ENCODE results near the gene SEZ6L2. TPM values are rescaled to one million over a fixed set of nuclear protein-coding genes. Genes with fewer than 3 reads are reported as not detected.

Gene SEZ6L2
- total RNA-seq, 1 donor from 2014 or later = 29.1 TPM

DNA sequence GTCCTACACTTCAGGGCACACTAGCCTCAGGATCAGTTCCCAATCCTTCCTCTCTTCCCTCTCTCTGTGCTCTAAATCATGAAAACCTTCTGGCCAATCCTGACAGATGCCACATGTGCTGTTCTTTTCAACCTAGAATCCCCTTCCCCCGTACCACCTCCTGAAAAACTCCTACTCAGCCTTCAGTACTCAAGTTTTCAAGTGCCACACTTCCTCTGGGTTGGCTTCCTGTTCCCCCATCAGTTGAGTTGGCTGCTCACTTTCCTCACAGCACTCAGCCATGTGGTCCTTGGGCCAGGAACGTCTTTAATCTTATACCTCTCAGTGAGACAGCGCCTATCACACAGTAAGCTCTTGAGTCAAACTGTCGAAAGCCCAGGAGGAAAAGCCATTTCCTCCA lies 4.2 kb upstream of the SEZ6L2 start:
- H3K36me3 Mint-ChIP-seq = peaks cover 4% of the 10 kb centered on the region
- TF ChIP-seq CTCF (IDR thresholded peaks at IDR 0.05; ENCODE audit: unreplicated experiment) = no peak
- H3K4me3 Mint-ChIP-seq = no peak overlapping the region
- no peaks in the 10 kb centered on the region for H3K9me3 Mint-ChIP-seq
- no peak overlapping the region for H3K27ac Mint-ChIP-seq
- H3K4me1 Mint-ChIP-seq = peaks cover 14% of the 10 kb centered on the region
- no peak for DNase-seq (ENCODE audit: low spot score in 2 of 2, unreplicated experiment in 2 of 2)
- H3K27me3 Mint-ChIP-seq (ENCODE audit: low read depth) = peaks cover 25% of the 10 kb centered on the region

DNA sequence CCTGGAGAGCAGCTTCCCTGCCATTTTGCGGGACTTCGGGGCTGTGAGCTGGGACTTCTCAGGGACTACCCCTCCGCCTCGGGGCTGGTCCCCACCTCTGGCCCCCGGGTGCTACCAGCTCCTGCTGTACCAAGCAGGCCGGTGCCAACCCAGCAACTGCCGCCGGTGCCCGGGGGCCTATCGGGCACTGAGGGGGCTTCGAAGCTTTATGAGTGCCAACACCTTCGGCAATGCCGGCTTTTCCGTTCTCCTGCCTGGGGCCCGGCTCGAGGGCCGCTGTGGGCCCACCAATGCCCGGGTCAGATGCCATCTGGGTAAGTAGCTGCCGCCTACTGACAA lies 2.2 kb upstream of the SEZ6L2 start:
- peaks cover 3% of the 10 kb centered on the region for H3K36me3 Mint-ChIP-seq
- DNase-seq (ENCODE audit: low spot score in 2 of 2, unreplicated experiment in 2 of 2) = no peak
- peak overlapping the region; percentile 39 for H3K27ac Mint-ChIP-seq
- peaks cover 39% of the 10 kb centered on the region for H3K27me3 Mint-ChIP-seq (ENCODE audit: low read depth)
- H3K4me1 Mint-ChIP-seq = peaks cover 28% of the 10 kb centered on the region
- TF ChIP-seq CTCF (IDR thresholded peaks at IDR 0.05; ENCODE audit: unreplicated experiment) = no peak
- no peaks in the 10 kb centered on the region for H3K9me3 Mint-ChIP-seq
- peak overlapping the region; percentile 53 for H3K4me3 Mint-ChIP-seq

GRCh38 chr16:29900888-29901606 lies 1.7 kb upstream of the SEZ6L2 start:
- Mint-ChIP-seq H3K36me3 (no peaks in the 10 kb centered on the region), H3K9me3 (no peaks in the 10 kb centered on the region)
- DNase-seq (ENCODE audit: low spot score in 2 of 2, unreplicated experiment in 2 of 2) = no peak

DNA sequence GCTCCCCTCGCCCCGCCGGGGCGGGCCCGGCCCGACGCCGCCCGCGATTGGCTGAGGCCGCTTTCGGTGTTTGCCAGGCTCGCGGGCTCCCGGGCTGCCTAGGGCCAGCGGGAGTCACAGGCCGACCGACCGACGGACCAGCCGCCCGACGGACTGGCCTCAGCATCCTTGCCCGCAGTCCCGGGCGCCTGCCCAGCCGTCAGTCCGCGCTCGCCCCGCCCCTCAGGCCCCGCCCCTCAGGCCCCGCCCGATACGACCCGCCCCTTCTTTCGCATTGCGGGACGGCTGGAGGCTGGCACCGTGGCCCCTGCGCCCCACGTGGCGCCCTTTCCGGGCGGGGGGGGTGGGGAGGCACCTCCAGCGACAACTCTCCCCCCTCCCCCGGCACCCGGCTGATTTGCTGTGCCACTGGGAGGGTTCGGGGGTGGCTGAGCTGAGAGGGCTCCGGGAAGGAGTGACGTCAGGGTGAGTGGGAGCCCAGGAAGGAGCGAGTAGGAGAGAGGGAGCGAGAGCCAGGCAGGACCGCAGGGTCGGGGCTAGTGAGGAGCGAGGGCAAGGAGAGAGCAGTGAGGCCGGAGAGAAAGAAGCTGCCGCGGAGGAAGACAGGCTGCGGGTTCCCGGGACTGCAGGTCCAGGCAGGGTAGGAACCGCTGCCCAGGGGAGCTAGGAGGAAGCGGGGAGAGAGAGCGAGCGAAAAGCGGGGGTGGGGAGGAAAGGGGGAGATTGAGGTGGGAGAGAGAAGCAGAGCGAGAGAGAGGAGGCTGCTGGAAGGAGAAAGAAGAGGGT lies 945 bp upstream of the SEZ6L2 start, which contains the start of gene ASPHD1:
ASPHD1 (plus strand) TSS at position 387 of the 786 bp plus-strand sequence. CDS start 484 bp downstream, outside the sequence.
- peaks cover 39% of the 10 kb centered on the region for H3K27me3 Mint-ChIP-seq (ENCODE audit: low read depth)
- no peak for TF ChIP-seq CTCF (IDR thresholded peaks at IDR 0.05; ENCODE audit: unreplicated experiment)
- H3K27ac Mint-ChIP-seq = peak within 1 kb of the TSS; percentile 94
- peak in 1 of 2 experiments; percentile 76 for DNase-seq (ENCODE audit: low spot score in 2 of 2, unreplicated experiment in 2 of 2)
- peaks cover 28% of the 10 kb centered on the region for H3K4me1 Mint-ChIP-seq
- H3K9me3 Mint-ChIP-seq = no peaks in the 10 kb centered on the region
- no peaks in the 10 kb centered on the region for H3K36me3 Mint-ChIP-seq
- peak within 1 kb of the TSS; percentile 83 for H3K4me3 Mint-ChIP-seq

More at GRCh38 chr16:29900888-29901606, 1.7 kb upstream of the SEZ6L2 start:
- Mint-ChIP-seq H3K4me1 (peaks cover 28% of the 10 kb centered on the region), H3K4me3 (peak overlapping the region; percentile 83), H3K27ac (peak overlapping the region; percentile 94), H3K27me3 (ENCODE audit: low read depth) (peaks cover 39% of the 10 kb centered on the region)
- TF ChIP-seq CTCF (IDR thresholded peaks at IDR 0.05; ENCODE audit: unreplicated experiment) = no peak

GRCh38 chr16:29898804-29899515 lies 390 bp downstream of the SEZ6L2 start:
- Mint-ChIP-seq H3K4me1 (peaks cover 28% of the 10 kb centered on the region), H3K4me3 (peak overlapping the region; percentile 70), H3K27me3 (ENCODE audit: low read depth) (peaks cover 39% of the 10 kb centered on the region), H3K36me3 (no peaks in the 10 kb centered on the region), H3K9me3 (no peaks in the 10 kb centered on the region), H3K27ac (peak overlapping the region; percentile 67)
- DNase-seq (ENCODE audit: low spot score in 2 of 2, unreplicated experiment in 2 of 2) = peak in 1 of 2 experiments; percentile 50
- no peak for TF ChIP-seq CTCF (IDR thresholded peaks at IDR 0.05; ENCODE audit: unreplicated experiment)

Measured in mesothelial cell of epicardium (in vitro differentiated cells).